Epithelial cell of proximal tubule (primary cell): ENCODE data around the gene TMEM181. TPM values are rescaled to one million over a fixed set of nuclear protein-coding genes. Genes with fewer than 3 reads are reported as not detected.

Experiments used
- DNase-seq: peaks from one replicate; pipeline ENCODE4 v3.0.0-alpha.2; 2011; ENCODE audit warnings: low read depth
- H3K4me3 ChIP-seq: 2 replicates; pipeline ENCODE4 v1.5.1; 2011; ENCODE audit warnings: low read depth, mild to moderate bottlenecking, low read length
- CTCF ChIP-seq: conservative IDR thresholded peaks from 2 replicates; pipeline ENCODE4 v1.5.1; 2012; ENCODE audit warnings: low read depth, mild to moderate bottlenecking, low read length
- total RNA-seq: library from RNA; depleted of rRNA; stranded (reverse); fragments of >200 nt; gene quantifications from 2 replicates; pipeline ENCODE4 v1.2.3, GENCODE V29; 2015

TMEM181 gene
- total RNA-seq, 1 donor from 2014 or later: 16.5 TPM

- TF ChIP-seq CTCF: no peak
Measured at GRCh38 chr6:158606935-158607334, 47.0 kb downstream of the TMEM181 start.

GRCh38 chr6:158607411-158608170 is 47.7 kb downstream of the TMEM181 start:
- DNase-seq: no peak
- no peak for TF ChIP-seq CTCF
- H3K4me3 ChIP-seq: no peak overlapping the region

More at GRCh38 chr6:158606935-158607334, 47.0 kb downstream of the TMEM181 start:
- no peak overlapping the region for H3K4me3 ChIP-seq
- DNase-seq: no peak

- TF ChIP-seq CTCF: no peak
- H3K4me3 ChIP-seq: no peak overlapping the region
- no peak for DNase-seq
Measured at GRCh38 chr6:158608221-158608620, 48.3 kb downstream of the TMEM181 start.

- TF ChIP-seq CTCF: no peak
- no peak overlapping the region for H3K4me3 ChIP-seq
- no peak for DNase-seq
Measured at GRCh38 chr6:158609455-158610155, 49.7 kb downstream of the TMEM181 start.

- no peak for TF ChIP-seq CTCF
- no peak overlapping the region for H3K4me3 ChIP-seq
- DNase-seq: no peak
Measured at GRCh38 chr6:158610319-158610968, 50.6 kb downstream of the TMEM181 start.

- TF ChIP-seq CTCF: no peak
- no peak for DNase-seq
- H3K4me3 ChIP-seq: no peak overlapping the region
Measured at GRCh38 chr6:158611039-158611438, 51.1 kb downstream of the TMEM181 start.
